GM12878 (cell line): ENCODE results near the gene RAPGEF1. TPM values are rescaled to one million over a fixed set of nuclear protein-coding genes. Genes with fewer than 3 reads are reported as not detected.

Experiments
- FOXK2 ChIP-seq: fragments of 450-650 bp; IDR thresholded peaks from 2 replicates; pipeline ENCODE4 v1.6.1; 2017; ENCODE audit warnings: mild to moderate bottlenecking, moderate library complexity
- HCFC1 ChIP-seq: fragments of 150-350 bp; IDR thresholded peaks from 2 replicates; pipeline ENCODE4 v1.6.1; 2014; ENCODE audit warnings: low read length
- IRF5 ChIP-seq: fragments of 450-650 bp; IDR thresholded peaks from 2 replicates; pipeline ENCODE4 v1.6.1; 2017; ENCODE audit warnings: borderline replicate concordance
- KLF5 ChIP-seq: fragments of 450-650 bp; IDR thresholded peaks from 2 replicates; pipeline ENCODE4 v1.6.1; 2014; ENCODE audit warnings: mild to moderate bottlenecking; ENCODE audit not compliant: partially characterized antibody
- MYB ChIP-seq: fragments of 150-350 bp; IDR thresholded peaks from 2 replicates; pipeline ENCODE4 v1.6.1; 2014; ENCODE audit warnings: mild to moderate bottlenecking, low read depth, low read length, borderline replicate concordance
- NFXL1 ChIP-seq: fragments of 450-650 bp; IDR thresholded peaks from 2 replicates; pipeline ENCODE4 v1.6.1; 2017; ENCODE audit warnings: antibody characterized with exemption, mild to moderate bottlenecking, borderline replicate concordance
- PAX8 ChIP-seq: fragments of 450-650 bp; IDR thresholded peaks from 2 replicates; pipeline ENCODE4 v1.6.1; 2017; ENCODE audit warnings: mild to moderate bottlenecking, moderate library complexity
- PML ChIP-seq: IDR thresholded peaks from 2 replicates; pipeline ENCODE4 v1.6.1; 2012; ENCODE audit warnings: low read length, inconsistent platforms
- RAD51 ChIP-seq: fragments of 450-650 bp; IDR thresholded peaks from 2 replicates; pipeline ENCODE4 v1.6.1; 2016; ENCODE audit warnings: moderate library complexity, mild to moderate bottlenecking, inconsistent platforms
- SIX5 ChIP-seq: IDR thresholded peaks from 2 replicates; pipeline ENCODE4 v1.6.1; 2011; ENCODE audit warnings: mild to moderate bottlenecking, low read depth, low read length, moderate library complexity; ENCODE audit not compliant: severe bottlenecking
- SRF ChIP-seq, 2 experiments: IDR thresholded peaks; 2 replicates each; pipeline ENCODE4 v1.6.1; 2011; ENCODE audit warnings: low read depth in 2 of 2, low read length in 2 of 2, mild to moderate bottlenecking in 1 of 2, moderate library complexity in 1 of 2
- SUZ12 ChIP-seq: fragments of 200-600 bp; sonication (generic); IDR thresholded peaks from one replicate; pipeline ENCODE4 v1.6.1; 2018; ENCODE audit warnings: antibody characterized with exemption, mild to moderate bottlenecking; ENCODE audit not compliant: unreplicated experiment
- YBX1 ChIP-seq: fragments of 450-650 bp; IDR thresholded peaks from 2 replicates; pipeline ENCODE4 v1.6.1; 2016; ENCODE audit warnings: antibody characterized with exemption
- ZBTB4 ChIP-seq: fragments of 450-650 bp; formaldehyde crosslinking; IDR thresholded peaks from 2 replicates; pipeline ENCODE4 v1.4.0; 2022; ENCODE audit warnings: mild to moderate bottlenecking, moderate library complexity
- polyA plus RNA-seq, 11 experiments: library from polyadenylated mRNA; depleted of rRNA in 4 of 11; unstranded in 6 of 11; stranded (reverse) in 5 of 11; fragments of >200 nt; fragmentation: Nextera tagmentation in 4 of 11; fragmentation: Illumina TruSeq in 1 of 11; extraction: Ambion mirVana in 4 of 11; extraction: Trizol in 1 of 11; gene quantifications; 1 replicate in 1 of 11; 2 replicates in 10 of 11; pipeline versions ENCODE4 v1.2.1 to v1.2.3, GENCODE V29; 2011 to 2016; ENCODE audit warnings: inconsistent platforms in 2 of 11, missing spikeins in 2 of 11, low read depth in 1 of 11
- total RNA-seq, 4 experiments: library from RNA; depleted of rRNA in 3 of 4; stranded (reverse); fragments of >200 nt in 3 of 4; fragmentation: Illumina TruSeq in 1 of 4; extraction: Trizol in 1 of 4; gene quantifications; 2 replicates each; pipeline versions ENCODE4 v1.2.1 to v1.2.3, GENCODE V29; 2013 to 2021

RAPGEF1 gene
- total and polyA plus RNA-seq, 10 of the 15 experiments (the other 5 are each of a cell fraction or from before 2014, with no cell fraction given) = 0.42 to 113 (median 45.9) TPM

- no peak for TF ChIP-seq PAX8
- no peak for TF ChIP-seq YBX1
- no peak for TF ChIP-seq SUZ12
- TF ChIP-seq MYB = no peak
- TF ChIP-seq IRF5 = no peak
- no peak for TF ChIP-seq NFXL1
- TF ChIP-seq ZBTB4 (CRISPR knock-in tag) = no peak
- no peak for TF ChIP-seq RAD51
- TF ChIP-seq FOXK2 = no peak
- peak; percentile 90 for TF ChIP-seq HCFC1
- TF ChIP-seq PML = no peak
- TF ChIP-seq SIX5 = peak; percentile 82
- TF ChIP-seq SRF (IDR thresholded peaks at IDR 0.05; ENCODE audit: low read depth in 2 of 2, low read length in 2 of 2) = 0 out of 4 replicates have a peak, but pooled peaks of 1 of the 2 experiments have one; percentile 8
- TF ChIP-seq KLF5 = peak; percentile 34
Measured at GRCh38 chr9:131530920-131531832, 208.7 kb downstream of the RAPGEF1 start, which contains the start of gene UCK1 (continued).
